NB4 (cell line): ENCODE measurements around the gene CD69.

Source experiments
- CTCF ChIP-seq: IDR thresholded peaks from one replicate; pipeline ENCODE4 v1.5.1; 2012; ENCODE audit warnings: low read depth, low read length
- MAX ChIP-seq: IDR thresholded peaks from 2 replicates; pipeline ENCODE4 v1.6.1; 2011; ENCODE audit warnings: low read depth, low read length
- POLR2A ChIP-seq: IDR thresholded peaks from 2 replicates; pipeline ENCODE4 v1.6.1; 2011; ENCODE audit warnings: mild to moderate bottlenecking; ENCODE audit not compliant: insufficient read length; ENCODE audit errors: extremely low read depth

GRCh38 chr12:9749640-9750039 lies 11.1 kb downstream of the CD69 start:
- no peak for TF ChIP-seq POLR2A
- TF ChIP-seq CTCF: no peak
- TF ChIP-seq MAX: no peak
